Neural crest cell (in vitro differentiated cells): ENCODE data around the gene ANKMY2. TPM values are rescaled to one million over a fixed set of nuclear protein-coding genes. Genes with fewer than 3 reads are reported as not detected.

Source experiments
- DNase-seq: peaks from one replicate; pipeline ENCODE4 v3.0.0; 2021; ENCODE audit warnings: low read depth, mixed read lengths, low spot score
- H3K27ac Mint-ChIP-seq: one replicate; pipeline ENCODE4 v1.8.0; 2021; ENCODE audit warnings: mild to moderate bottlenecking, mixed read lengths; ENCODE audit not compliant: unreplicated experiment
- H3K27me3 Mint-ChIP-seq: 2 replicates; pipeline ENCODE4 v1.8.0; 2021; ENCODE audit warnings: low read depth, mild to moderate bottlenecking, mixed read lengths
- H3K36me3 Mint-ChIP-seq: 2 replicates; pipeline ENCODE4 v1.8.0; 2021; ENCODE audit warnings: low read depth, mild to moderate bottlenecking, mixed read lengths
- H3K4me1 Mint-ChIP-seq: 2 replicates; pipeline ENCODE4 v1.8.0; 2021; ENCODE audit warnings: mixed read lengths
- H3K4me3 Mint-ChIP-seq: one replicate; pipeline ENCODE4 v1.8.0; 2021; ENCODE audit warnings: mild to moderate bottlenecking, mixed read lengths
- H3K9me3 Mint-ChIP-seq: 2 replicates; pipeline ENCODE4 v1.8.0; 2021; ENCODE audit warnings: mixed read lengths
- long read RNA-seq: library from polyadenylated mRNA; unstranded; transcript quantifications from one replicate; pipeline ENCODE4 v2.0.0, GENCODE V29; 2020
- total RNA-seq: library from RNA; stranded (reverse); gene quantifications from 2 replicates; pipeline ENCODE4 v1.2.1, GENCODE V29; 2021
- TF ChIP-seq, protein P1 (sequence below): fragments of 200-600 bp; sonication (generic); conservative IDR thresholded peaks from 2 replicates; pipeline ENCODE4 v1.5.0; 2021; ENCODE audit warnings: antibody characterized with exemption, mild to moderate bottlenecking

Gene ANKMY2
- 24.7 and 25.0 TPM in 2 replicates for total RNA-seq
- long read RNA-seq, transcript ANKMY2-201 (10 exons, 2,555 nt), result major isoform, 117 of 138 reads
- long read RNA-seq, partial matches to known transcripts, result 7 of 138 reads
- long read RNA-seq, other reads (novel, unspliced or antisense), result 12 of 138 reads

DNA sequence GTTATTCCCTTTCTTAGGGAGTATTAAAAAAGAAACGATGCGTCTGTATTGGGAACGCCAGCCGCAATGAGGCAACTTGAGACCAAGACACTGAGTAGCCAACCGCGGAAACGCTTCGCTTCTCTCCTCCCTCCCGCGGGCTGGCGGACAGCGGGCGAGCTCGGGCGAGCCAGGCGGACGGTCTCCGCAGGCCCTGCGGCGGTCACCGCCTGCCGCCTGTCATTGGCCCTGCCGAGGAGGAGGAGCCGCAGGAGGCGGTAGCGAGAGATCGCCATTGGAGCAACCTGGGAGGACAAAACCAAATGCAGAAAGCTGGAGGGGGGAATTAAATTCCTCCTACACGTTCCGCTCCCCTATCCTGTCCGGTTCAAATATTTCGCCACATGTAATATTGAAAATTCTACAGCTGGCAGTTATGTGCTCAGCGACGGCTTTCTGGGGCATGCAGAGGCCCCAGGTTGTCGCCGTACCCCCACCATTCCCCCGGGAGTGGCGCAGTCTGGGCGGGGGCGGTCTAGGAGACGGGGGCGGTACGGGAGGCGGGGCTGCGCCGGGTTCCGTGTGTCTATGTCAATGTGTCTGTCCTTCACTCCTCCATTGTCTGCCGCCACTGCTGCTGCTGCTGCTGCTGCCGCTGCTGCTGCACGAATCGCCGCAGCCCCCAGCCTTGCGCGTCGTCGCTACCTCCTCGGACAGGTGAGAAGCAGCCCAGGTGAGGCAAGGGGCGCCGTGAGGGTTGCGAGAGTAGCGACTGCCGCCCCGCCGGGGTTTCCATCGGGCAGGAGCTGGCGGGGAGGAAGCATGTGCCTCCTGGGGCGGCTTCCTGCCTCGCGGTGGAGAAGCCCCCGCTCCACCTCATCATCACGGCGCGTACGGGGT lies at the start of gene ANKMY2, which contains the start of gene BZW2:
ANKMY2 (minus strand) TSS at position 162 of the 879 bp plus-strand sequence. CDS start 181 bp downstream, outside the sequence.
BZW2 (plus strand) TSS at position 589 of the 879 bp plus-strand sequence. CDS start 19,263 bp downstream, outside the sequence.
- peak within 1 kb of the TSS; percentile 99 for H3K4me3 Mint-ChIP-seq
- TF ChIP-seq, protein P1, sequence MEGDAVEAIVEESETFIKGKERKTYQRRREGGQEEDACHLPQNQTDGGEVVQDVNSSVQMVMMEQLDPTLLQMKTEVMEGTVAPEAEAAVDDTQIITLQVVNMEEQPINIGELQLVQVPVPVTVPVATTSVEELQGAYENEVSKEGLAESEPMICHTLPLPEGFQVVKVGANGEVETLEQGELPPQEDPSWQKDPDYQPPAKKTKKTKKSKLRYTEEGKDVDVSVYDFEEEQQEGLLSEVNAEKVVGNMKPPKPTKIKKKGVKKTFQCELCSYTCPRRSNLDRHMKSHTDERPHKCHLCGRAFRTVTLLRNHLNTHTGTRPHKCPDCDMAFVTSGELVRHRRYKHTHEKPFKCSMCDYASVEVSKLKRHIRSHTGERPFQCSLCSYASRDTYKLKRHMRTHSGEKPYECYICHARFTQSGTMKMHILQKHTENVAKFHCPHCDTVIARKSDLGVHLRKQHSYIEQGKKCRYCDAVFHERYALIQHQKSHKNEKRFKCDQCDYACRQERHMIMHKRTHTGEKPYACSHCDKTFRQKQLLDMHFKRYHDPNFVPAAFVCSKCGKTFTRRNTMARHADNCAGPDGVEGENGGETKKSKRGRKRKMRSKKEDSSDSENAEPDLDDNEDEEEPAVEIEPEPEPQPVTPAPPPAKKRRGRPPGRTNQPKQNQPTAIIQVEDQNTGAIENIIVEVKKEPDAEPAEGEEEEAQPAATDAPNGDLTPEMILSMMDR, result no peak
- no peaks in the 10 kb centered on the region for H3K36me3 Mint-ChIP-seq
- peak within 1 kb of the TSS; percentile 100 for H3K27ac Mint-ChIP-seq
- no peaks in the 10 kb centered on the region for H3K27me3 Mint-ChIP-seq
- no peaks in the 10 kb centered on the region for H3K9me3 Mint-ChIP-seq
- peaks cover 50% of the 10 kb centered on the region for H3K4me1 Mint-ChIP-seq
- peak; percentile 84 for DNase-seq

DNA sequence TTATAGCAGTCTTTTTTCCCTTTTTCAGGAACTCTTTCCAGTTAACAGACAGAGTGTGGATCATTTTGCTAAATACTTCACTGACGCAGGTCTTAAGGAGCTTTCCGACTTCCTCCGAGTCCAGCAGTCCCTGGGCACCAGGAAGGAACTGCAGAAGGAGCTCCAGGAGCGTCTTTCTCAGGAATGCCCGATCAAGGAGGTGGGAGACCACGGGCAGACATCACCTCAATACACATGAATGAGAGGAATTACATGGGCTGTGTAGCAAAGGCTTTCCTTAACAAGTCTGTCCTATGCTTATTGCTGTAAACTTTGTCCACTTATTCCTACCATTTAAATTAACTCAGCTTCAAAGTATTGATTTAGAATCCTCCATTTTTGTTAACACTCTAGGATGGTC lies 49.3 kb upstream of the ANKMY2 start:
- Mint-ChIP-seq H3K4me3 (no peak overlapping the region), H3K36me3 (peaks cover 29% of the 10 kb centered on the region), H3K4me1 (peaks cover 10% of the 10 kb centered on the region), H3K27ac (no peak overlapping the region), H3K27me3 (no peaks in the 10 kb centered on the region), H3K9me3 (no peaks in the 10 kb centered on the region)
- no peak for DNase-seq
- TF ChIP-seq, protein P1, result no peak

DNA sequence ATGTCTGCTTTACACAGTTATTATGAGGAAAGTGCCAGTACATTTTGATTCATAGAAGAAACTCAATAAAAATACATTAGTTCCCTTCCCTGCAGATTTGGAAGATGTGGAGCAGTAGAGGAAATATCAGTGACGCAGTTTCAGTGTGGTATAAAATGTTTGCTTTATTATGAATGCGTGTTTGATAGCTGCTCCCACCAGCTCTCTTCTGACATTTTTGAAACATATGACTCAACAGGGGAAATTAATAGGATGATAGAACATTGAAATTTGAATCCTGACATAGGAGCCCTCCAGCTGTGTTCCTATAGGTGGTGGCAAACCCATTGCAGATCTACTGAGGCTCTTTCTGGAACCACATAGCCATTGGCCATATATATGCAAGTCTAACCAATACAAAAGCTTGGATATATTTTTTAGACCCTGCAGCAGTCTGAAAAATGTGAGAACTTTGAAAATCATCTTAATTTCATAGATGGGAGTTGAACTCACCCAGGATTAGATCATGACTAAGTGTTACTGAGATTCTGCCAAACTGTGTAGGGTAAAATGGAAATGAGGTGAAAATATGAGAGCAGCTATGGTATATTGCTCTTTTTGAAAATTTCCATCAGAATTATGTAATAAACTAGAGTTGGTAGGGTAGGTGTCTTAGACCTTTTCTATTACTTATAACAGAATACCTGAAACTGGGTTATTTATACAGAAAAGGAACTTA lies 48.2 kb upstream of the ANKMY2 start:
- TF ChIP-seq, protein P1, result no peak
- H3K36me3 Mint-ChIP-seq, result peaks cover 30% of the 10 kb centered on the region
- DNase-seq, result no peak
- peaks cover 10% of the 10 kb centered on the region for H3K4me1 Mint-ChIP-seq
- no peaks in the 10 kb centered on the region for H3K9me3 Mint-ChIP-seq
- H3K27ac Mint-ChIP-seq, result no peak overlapping the region
- H3K27me3 Mint-ChIP-seq, result no peaks in the 10 kb centered on the region
- no peak overlapping the region for H3K4me3 Mint-ChIP-seq

DNA sequence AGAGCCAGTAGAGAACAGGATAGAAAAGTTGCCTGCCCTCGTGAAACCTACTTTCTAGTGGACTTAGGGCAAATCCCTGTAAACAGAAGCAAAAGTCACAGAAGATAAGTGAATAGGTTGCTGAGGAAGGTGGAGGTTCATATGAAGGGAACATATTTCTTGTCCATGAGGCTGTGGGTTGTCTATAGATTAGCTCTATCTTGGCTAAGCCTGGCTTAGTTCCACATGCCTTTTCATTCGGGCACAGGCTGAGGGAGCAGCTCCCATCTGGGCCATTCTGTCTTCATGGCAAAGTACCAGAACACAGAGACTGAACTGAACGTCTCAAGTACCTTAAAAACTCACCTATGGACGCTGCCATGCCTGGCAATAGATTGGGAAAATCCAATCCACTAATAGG lies 45.7 kb upstream of the ANKMY2 start:
- Mint-ChIP-seq H3K4me1 (no peaks in the 10 kb centered on the region), H3K27me3 (no peaks in the 10 kb centered on the region), H3K4me3 (no peak overlapping the region), H3K27ac (no peak overlapping the region), H3K9me3 (no peaks in the 10 kb centered on the region), H3K36me3 (peaks cover 25% of the 10 kb centered on the region)
- TF ChIP-seq, protein P1, result no peak
- no peak for DNase-seq

DNA sequence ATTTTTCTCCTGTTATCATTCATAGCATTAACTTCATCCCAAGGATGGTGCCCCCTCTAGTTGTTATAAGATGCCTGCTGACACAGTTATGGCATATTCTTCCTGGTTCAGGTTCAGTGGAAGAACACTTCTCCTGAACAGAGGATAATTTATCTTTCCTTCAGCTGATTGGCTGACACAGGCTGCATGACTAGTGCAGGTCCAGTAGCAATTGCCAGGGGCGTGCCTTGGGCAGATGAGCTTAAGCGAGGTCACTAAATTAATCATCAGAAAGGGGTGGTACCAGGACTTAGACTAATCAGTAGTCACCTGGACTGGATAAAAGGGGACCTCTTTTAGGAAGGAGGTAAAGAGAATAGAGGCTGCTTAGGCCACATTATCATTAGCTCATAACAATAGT lies 42.7 kb upstream of the ANKMY2 start:
- H3K4me3 Mint-ChIP-seq, result no peak overlapping the region

More for the DNA sequence above, 42.7 kb upstream of the ANKMY2 start:
- Mint-ChIP-seq H3K9me3 (no peaks in the 10 kb centered on the region), H3K36me3 (peaks cover 35% of the 10 kb centered on the region), H3K27me3 (no peaks in the 10 kb centered on the region), H3K4me1 (no peaks in the 10 kb centered on the region), H3K27ac (peak overlapping the region; percentile 6)
- TF ChIP-seq, protein P1, result no peak
- DNase-seq, result no peak
